AG09309 (cell line): Measurements from ENCODE around the gene POLA2.
A peak's percentile ranks its signal among the peaks of the same experiment; 100 is the strongest.

Experiments
- DNase-seq: peaks from one replicate; pipeline ENCODE4 v3.0.0-alpha.2; 2010; ENCODE audit warnings: low read depth
- H3K4me3 ChIP-seq: 2 replicates; pipeline ENCODE4 v1.5.1; 2011; ENCODE audit warnings: mild to moderate bottlenecking, low read depth, low read length, moderate library complexity; ENCODE audit not compliant: control insufficient read depth
- CTCF ChIP-seq: IDR thresholded peaks from 2 replicates; pipeline ENCODE4 v1.5.1; 2011; ENCODE audit warnings: mild to moderate bottlenecking, low read depth, low read length, inconsistent platforms; ENCODE audit not compliant: insufficient read depth, control insufficient read depth; ENCODE audit errors: missing control alignments

POLA2 gene

GRCh38 chr11:65286686-65287085, 24.9 kb downstream of the POLA2 start:
- H3K4me3 ChIP-seq, result no peak overlapping the region
- no peak for TF ChIP-seq CTCF
- no peak for DNase-seq

DNA sequence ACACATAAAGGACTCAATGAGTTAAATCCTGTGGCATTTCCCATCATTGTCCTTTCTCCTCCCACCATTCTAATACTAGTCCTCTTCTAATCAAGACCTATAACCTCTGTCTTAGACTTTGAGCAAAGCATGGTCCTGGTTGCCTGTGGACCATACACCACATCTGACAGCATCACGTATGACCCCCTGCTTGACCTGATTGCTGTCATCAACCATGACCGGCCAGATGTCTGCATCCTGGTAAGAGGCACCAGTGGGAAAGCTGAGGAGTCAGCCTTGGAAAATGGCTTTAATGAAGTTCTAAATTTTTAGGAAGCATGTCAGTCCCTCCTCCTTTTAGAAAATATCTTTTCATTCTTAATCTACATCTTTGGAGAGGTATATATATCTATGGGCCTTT, 25.8 kb downstream of the POLA2 start:
- no peak for TF ChIP-seq CTCF
- no peak for DNase-seq
- H3K4me3 ChIP-seq, result no peak overlapping the region

DNA sequence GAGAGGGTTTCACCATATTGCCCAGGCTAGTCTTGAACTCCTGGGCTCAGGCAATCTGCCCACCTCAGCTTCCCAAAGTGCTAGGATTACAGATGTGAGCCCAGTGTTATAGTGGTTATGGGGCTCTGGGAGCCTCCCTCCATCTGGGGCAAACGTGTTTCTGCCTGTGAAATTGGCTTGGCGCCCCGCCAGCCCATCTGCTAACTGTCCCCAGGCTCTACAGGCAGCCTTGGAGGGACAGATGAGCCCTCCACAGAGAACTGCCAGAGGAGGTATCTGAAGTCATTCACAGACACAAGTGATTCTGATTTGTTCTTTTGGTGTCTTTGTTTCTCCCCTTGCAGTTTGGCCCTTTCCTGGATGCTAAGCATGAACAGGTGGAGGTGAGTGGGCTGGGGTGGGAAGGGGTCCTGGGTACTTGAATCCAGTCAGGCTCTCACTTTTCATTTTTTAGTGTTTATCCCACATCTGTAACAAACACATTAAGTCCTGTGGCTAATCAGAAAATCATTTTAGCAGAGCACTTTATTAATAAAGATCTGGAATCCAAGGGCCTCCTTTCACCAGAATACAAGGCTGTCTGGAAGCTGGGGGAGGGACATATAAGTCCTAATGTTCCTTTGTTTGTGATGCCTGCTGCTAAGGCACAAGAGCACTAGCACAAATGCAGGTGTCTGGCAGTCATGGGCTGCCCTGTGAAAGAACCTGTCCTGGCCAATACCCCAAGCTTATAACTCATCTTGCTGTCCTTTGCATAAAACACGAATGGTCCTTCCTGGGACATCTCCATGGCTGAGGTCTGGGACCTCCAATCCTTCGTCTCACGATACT, 27.2 kb downstream of the POLA2 start:
- no peak overlapping the region for H3K4me3 ChIP-seq
- TF ChIP-seq CTCF, result no peak
- no peak for DNase-seq

DNA sequence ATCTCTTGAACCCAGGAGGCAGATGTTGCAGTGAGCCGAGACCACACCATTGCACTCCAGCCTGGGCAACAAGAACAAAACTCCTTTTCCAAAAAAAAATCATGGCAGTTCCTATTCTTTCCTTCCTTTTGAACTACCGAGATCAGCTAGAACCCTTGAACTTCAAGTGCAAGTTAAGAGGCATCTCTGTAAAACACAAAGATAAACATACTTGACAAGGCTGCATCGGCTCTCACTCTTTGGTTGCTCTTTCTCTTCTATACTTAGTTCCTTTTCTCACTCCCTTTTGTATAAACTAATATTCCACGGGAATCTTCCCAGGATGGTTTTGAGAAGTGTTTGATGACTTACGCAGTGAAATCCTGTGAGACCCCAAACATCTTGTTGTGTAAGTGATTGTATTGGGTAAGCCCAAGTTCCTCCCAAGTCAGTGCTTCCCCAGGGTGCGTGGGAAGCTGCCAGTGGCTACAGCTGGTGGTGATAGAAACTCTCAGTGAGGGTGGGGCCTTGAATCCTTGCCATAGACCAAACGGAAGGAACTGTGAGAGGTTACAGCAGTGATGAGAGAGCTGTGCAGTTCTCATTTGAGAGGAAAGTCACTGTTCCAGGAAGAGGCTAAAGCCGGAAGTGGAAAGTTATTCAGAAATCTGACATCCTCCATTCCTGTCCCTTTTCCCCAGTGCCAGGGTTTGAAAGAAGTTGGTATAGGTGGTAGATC, 28.8 kb downstream of the POLA2 start:
- DNase-seq, result peak; percentile 98
- H3K4me3 ChIP-seq, result no peak overlapping the region
- no peak for TF ChIP-seq CTCF

DNA sequence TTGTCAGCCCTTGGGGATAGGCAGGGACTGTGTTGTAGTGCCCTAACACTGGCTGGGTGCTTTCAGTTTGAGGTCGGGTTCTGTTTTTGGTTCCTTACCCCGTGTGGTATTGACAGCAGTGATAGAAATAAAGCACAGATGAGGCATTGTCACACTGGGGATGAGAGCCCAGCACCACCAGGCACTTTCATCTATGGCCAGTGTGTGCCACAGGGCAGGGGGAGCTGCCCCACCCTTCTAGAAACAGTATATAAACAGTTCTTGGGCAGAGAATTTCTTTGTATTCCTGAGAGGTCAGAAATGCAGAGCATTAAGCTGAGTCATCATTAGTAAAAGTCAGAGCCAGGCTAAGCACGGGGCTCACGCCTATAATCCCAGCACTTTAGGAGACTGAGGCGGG, 29.9 kb downstream of the POLA2 start:
- no peak for DNase-seq
- no peak overlapping the region for H3K4me3 ChIP-seq
- no peak for TF ChIP-seq CTCF

DNA sequence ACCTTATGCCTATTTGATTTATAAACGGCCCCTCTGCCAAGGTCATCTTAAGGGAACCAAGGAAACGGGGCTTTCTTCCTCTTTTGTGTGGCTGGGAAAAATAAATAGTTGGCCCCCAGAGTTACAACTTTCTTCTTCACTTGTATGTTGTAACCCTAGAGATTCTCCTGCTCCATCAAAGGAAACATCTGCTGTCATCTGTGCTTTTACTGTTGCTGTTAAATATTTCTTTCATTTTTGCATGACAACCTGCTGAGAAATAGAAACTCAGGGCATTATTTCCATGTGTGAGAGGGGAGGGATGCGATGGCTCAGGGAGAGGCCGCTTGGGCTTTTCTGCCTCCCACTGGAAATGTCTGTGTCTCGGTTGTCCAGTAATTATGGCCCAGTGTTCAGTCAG, 31.1 kb downstream of the POLA2 start:
- no peak overlapping the region for H3K4me3 ChIP-seq

More for the DNA sequence above, 31.1 kb downstream of the POLA2 start:
- no peak for DNase-seq
- no peak for TF ChIP-seq CTCF
